ENCODE data around the gene SLC16A13. TPM values are rescaled to one million over a fixed set of nuclear protein-coding genes. Genes with fewer than 3 reads are reported as not detected.

The SLC16A13 gene
- total RNA-seq, 1 experiment from 2014 or later, result 8.7 TPM

DNA sequence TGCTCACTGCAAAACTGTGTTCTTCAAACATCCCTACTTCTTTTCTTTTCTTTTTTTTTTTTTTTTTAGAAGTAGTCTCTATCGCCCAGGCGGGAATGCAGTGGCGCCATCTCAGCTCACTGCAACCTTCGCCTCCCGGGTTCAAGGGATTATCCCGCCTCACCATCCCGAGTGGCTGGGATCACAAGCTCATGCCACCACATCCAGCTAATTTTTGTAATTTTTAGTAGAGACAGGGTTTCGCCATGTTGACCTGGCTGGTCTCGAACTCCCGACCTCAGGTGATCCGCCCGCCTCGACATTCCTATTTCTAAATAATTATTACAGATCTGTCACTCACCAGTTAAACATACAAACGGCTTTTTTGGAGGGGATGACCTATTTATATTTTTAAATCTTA lies 24.4 kb upstream of the SLC16A13 start:
- ChIA-PET CTCF (no interaction called here), POLR2A (no interaction called here)
- Histone ChIP-seq H3K36me3 (ENCODE audit: control insufficient read depth, insufficient read depth, low read length) (no peaks in the 10 kb centered on the region), H3K4me1 (no peaks in the 10 kb centered on the region), H3K9me3 (no peaks in the 10 kb centered on the region), H3K27me3 (replicated peaks; ENCODE audit: control insufficient read depth, insufficient read depth, low read length) (no peaks in the 10 kb centered on the region), H3K4me3 (ENCODE audit: low read depth, low read length) (peak overlapping the region; percentile 86)
- H3K36me3 Mint-ChIP-seq (ENCODE audit: insufficient read depth, unreplicated experiment), result peaks cover 19% of the 10 kb centered on the region
- peak overlapping the region; percentile 86 for H3K4me3 Mint-ChIP-seq (ENCODE audit: unreplicated experiment)
- BruUV-seq (replicated peaks), result no TSS peak
- TF ChIP-seq, protein P1, sequence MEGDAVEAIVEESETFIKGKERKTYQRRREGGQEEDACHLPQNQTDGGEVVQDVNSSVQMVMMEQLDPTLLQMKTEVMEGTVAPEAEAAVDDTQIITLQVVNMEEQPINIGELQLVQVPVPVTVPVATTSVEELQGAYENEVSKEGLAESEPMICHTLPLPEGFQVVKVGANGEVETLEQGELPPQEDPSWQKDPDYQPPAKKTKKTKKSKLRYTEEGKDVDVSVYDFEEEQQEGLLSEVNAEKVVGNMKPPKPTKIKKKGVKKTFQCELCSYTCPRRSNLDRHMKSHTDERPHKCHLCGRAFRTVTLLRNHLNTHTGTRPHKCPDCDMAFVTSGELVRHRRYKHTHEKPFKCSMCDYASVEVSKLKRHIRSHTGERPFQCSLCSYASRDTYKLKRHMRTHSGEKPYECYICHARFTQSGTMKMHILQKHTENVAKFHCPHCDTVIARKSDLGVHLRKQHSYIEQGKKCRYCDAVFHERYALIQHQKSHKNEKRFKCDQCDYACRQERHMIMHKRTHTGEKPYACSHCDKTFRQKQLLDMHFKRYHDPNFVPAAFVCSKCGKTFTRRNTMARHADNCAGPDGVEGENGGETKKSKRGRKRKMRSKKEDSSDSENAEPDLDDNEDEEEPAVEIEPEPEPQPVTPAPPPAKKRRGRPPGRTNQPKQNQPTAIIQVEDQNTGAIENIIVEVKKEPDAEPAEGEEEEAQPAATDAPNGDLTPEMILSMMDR (IDR thresholded peaks at IDR 0.05; ENCODE audit: insufficient read depth in 1 of 2, low read depth in 1 of 2, low read length in 1 of 2, severe bottlenecking in 1 of 2, unreplicated experiment in 1 of 2), result no peak
- no peaks in the 10 kb centered on the region for H3K4me1 Mint-ChIP-seq (ENCODE audit: low read depth, unreplicated experiment)
- no peaks in the 10 kb centered on the region for H3K27me3 Mint-ChIP-seq (ENCODE audit: insufficient read depth, unreplicated experiment)
- H3K27ac Mint-ChIP-seq (ENCODE audit: unreplicated experiment), result no peak overlapping the region
- intact Hi-C loops (cut with micrococcal nuclease; ENCODE audit: unreplicated experiment), result no loop called here
- H3K9me3 Mint-ChIP-seq (ENCODE audit: unreplicated experiment), result no peaks in the 10 kb centered on the region
- DNase-seq, result no peak

DNA sequence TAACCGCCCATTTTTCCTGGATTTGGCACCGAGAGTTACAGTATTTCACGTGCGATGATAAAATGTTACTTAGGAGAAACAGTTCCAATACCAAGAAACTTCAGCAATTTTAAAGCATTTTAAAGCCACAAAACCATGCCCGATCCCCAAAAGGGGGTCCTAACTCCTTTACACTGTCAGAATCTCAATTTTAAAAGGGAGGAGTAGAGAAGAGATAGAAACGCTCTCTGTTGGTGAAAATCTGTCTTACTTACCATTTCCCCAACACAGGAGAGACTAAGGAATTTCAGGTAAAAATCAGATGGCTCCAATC lies 23.9 kb upstream of the SLC16A13 start:
- no peaks in the 10 kb centered on the region for H3K4me1 ChIP-seq
- no peaks in the 10 kb centered on the region for H3K9me3 ChIP-seq
- no peak for DNase-seq
- peak overlapping the region; percentile 86 for H3K4me3 ChIP-seq (ENCODE audit: low read depth, low read length)
- H3K9me3 Mint-ChIP-seq (ENCODE audit: unreplicated experiment), result no peaks in the 10 kb centered on the region
- H3K36me3 Mint-ChIP-seq (ENCODE audit: insufficient read depth, unreplicated experiment), result peaks cover 19% of the 10 kb centered on the region
- no peaks in the 10 kb centered on the region for H3K27me3 Mint-ChIP-seq (ENCODE audit: insufficient read depth, unreplicated experiment)
- TF ChIP-seq, protein P1 (IDR thresholded peaks at IDR 0.05; ENCODE audit: insufficient read depth in 1 of 2, low read depth in 1 of 2, low read length in 1 of 2, severe bottlenecking in 1 of 2, unreplicated experiment in 1 of 2), result no peak
- H3K36me3 ChIP-seq (ENCODE audit: control insufficient read depth, insufficient read depth, low read length), result peaks cover 1% of the 10 kb centered on the region; the same call in 1 of the 2 replicates
- CTCF ChIA-PET, result no interaction called here
- TSS peak; percentile 81 for BruUV-seq (replicated peaks)
- peak overlapping the region; percentile 92 for H3K27ac Mint-ChIP-seq (ENCODE audit: unreplicated experiment)
- POLR2A ChIA-PET, result interaction anchor here (0.6 kb wide), 1 partner anchor 24 kb away, joined by 5 read pairs; the partner anchor contains the start of gene SLC16A13
- H3K4me3 Mint-ChIP-seq (ENCODE audit: unreplicated experiment), result peak overlapping the region; percentile 86
- intact Hi-C loops (cut with micrococcal nuclease; ENCODE audit: unreplicated experiment), result no loop called here
- H3K4me1 Mint-ChIP-seq (ENCODE audit: low read depth, unreplicated experiment), result no peaks in the 10 kb centered on the region
- no peaks in the 10 kb centered on the region for H3K27me3 ChIP-seq (replicated peaks; ENCODE audit: control insufficient read depth, insufficient read depth, low read length)

DNA sequence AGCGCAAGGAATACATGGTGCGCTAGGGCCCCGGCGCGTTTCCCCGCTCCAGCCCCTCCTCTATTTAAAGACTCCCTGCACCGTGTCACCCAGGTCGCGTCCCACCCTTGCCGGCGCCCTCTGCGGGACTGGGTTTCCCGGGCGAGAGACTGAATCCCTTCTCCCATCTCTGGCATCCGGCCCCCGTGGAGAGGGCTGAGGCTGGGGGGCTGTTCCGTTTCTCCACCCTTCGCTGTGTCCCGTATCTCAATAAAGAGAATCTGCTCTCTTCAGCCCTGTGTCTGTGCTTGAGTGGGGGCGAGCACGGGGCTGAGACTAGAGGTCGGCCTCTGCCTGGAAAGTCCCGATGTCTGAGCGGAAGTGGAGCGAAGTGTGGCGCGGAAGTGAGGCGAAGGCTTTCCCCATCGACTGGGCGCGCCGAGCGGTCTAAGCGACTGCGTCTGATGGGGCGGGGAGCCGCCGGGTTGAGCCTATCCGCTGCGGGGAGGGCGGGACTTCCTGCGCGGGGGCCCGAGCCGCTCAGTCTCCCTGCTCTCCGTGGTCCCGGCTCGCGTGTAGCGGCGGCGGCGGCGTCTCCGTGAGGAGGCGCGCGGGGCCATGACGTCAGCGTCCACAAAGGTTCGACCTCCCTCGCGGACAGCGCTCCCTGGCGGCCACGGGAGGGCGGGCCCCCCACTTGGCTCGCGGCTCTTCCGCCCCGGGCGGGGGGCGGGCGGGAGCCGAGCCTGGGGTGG lies 21.4 kb upstream of the SLC16A13 start:
- H3K27me3 ChIP-seq (replicated peaks; ENCODE audit: control insufficient read depth, insufficient read depth, low read length), result no peaks in the 10 kb centered on the region
- H3K27ac Mint-ChIP-seq (ENCODE audit: unreplicated experiment), result peak overlapping the region; percentile 88
- DNase-seq, result peak; percentile 90 to 92
- no TSS peak for BruUV-seq (replicated peaks)
- no peaks in the 10 kb centered on the region for H3K9me3 Mint-ChIP-seq (ENCODE audit: unreplicated experiment)
- no peaks in the 10 kb centered on the region for H3K4me1 Mint-ChIP-seq (ENCODE audit: low read depth, unreplicated experiment)
- H3K4me3 ChIP-seq (ENCODE audit: low read depth, low read length), result peak overlapping the region; percentile 86
- H3K36me3 Mint-ChIP-seq (ENCODE audit: insufficient read depth, unreplicated experiment), result peaks cover 19% of the 10 kb centered on the region
- H3K27me3 Mint-ChIP-seq (ENCODE audit: insufficient read depth, unreplicated experiment), result no peaks in the 10 kb centered on the region
- no peaks in the 10 kb centered on the region for H3K4me1 ChIP-seq
- H3K36me3 ChIP-seq (ENCODE audit: control insufficient read depth, insufficient read depth, low read length), result peaks cover 1% of the 10 kb centered on the region; the same call in 1 of the 2 replicates
- ChIA-PET CTCF (no interaction called here), POLR2A (interaction anchor here (1.0 kb wide), 1 partner anchor 21 kb away, joined by 4 read pairs; the partner anchor contains the start of gene SLC16A13)
- no peaks in the 10 kb centered on the region for H3K9me3 ChIP-seq
- TF ChIP-seq, protein P1 (IDR thresholded peaks at IDR 0.05; ENCODE audit: insufficient read depth in 1 of 2, low read depth in 1 of 2, low read length in 1 of 2, severe bottlenecking in 1 of 2, unreplicated experiment in 1 of 2), result peak; percentile 38 to 40
- peak overlapping the region; percentile 86 for H3K4me3 Mint-ChIP-seq (ENCODE audit: unreplicated experiment)
- intact Hi-C loops (cut with micrococcal nuclease; ENCODE audit: unreplicated experiment), result no loop called here

Measured in Caco-2 (cell line).